H9 (cell line): ENCODE results near the gene RETREG3. TPM values are rescaled to one million over a fixed set of nuclear protein-coding genes. Genes with fewer than 3 reads are reported as not detected.

Experiments used
- DNase-seq: peaks from one replicate; pipeline ENCODE4 v3.0.0-alpha.2; 2017
- H2AFZ ChIP-seq: one replicate; pipeline ENCODE4 v1.6.1; 2013; ENCODE audit warnings: mild to moderate bottlenecking, low read length, control low read depth, moderate library complexity
- H2AK5ac ChIP-seq: 2 replicates; pipeline ENCODE4 v1.6.1; 2013; ENCODE audit warnings: low read length, control low read depth, mixed read lengths; ENCODE audit not compliant: insufficient read length
- H2BK120ac ChIP-seq: one replicate; pipeline ENCODE4 v1.6.1; 2013; ENCODE audit warnings: low read depth, mild to moderate bottlenecking, low read length, control low read depth, inconsistent platforms; ENCODE audit not compliant: poor library complexity, severe bottlenecking
- H2BK12ac ChIP-seq: 2 replicates; pipeline ENCODE4 v1.6.1; 2013; ENCODE audit warnings: low read length, control low read depth, mixed read lengths, low read depth; ENCODE audit not compliant: insufficient read length
- H2BK15ac ChIP-seq: 2 replicates; pipeline ENCODE4 v1.6.1; 2013; ENCODE audit warnings: low read depth, low read length, control low read depth
- H2BK20ac ChIP-seq: one replicate; pipeline ENCODE4 v1.6.1; 2013; ENCODE audit warnings: low read depth, mild to moderate bottlenecking, low read length, control low read depth, inconsistent platforms; ENCODE audit not compliant: poor library complexity, severe bottlenecking
- H2BK5ac ChIP-seq: 2 replicates; pipeline ENCODE4 v1.6.1; 2013; ENCODE audit warnings: low read length, control low read depth, mixed read lengths; ENCODE audit not compliant: insufficient read length
- H3K14ac ChIP-seq: 2 replicates; pipeline ENCODE4 v1.6.1; 2013; ENCODE audit warnings: low read length, control low read depth; ENCODE audit not compliant: insufficient read depth
- H3K18ac ChIP-seq: 2 replicates; pipeline ENCODE4 v1.6.1; 2013; ENCODE audit warnings: low read depth, mild to moderate bottlenecking, mixed read lengths, low read length, control low read depth; ENCODE audit not compliant: insufficient read length
- H3K23ac ChIP-seq: 2 replicates; pipeline ENCODE4 v1.6.1; 2013; ENCODE audit warnings: low read length, control low read depth, mixed read lengths, low read depth; ENCODE audit not compliant: insufficient read length
- H3K23me2 ChIP-seq: 2 replicates; pipeline ENCODE4 v1.6.1; 2013; ENCODE audit warnings: low read depth, mild to moderate bottlenecking, mixed read lengths, low read length, control low read depth; ENCODE audit not compliant: insufficient read length, poor library complexity, severe bottlenecking
- H3K27ac ChIP-seq: 2 replicates; pipeline ENCODE4 v1.5.1; 2013; ENCODE audit warnings: low read length, control low read depth, mixed read lengths, low read depth; ENCODE audit not compliant: insufficient read length
- H3K27me3 ChIP-seq: 2 replicates; pipeline ENCODE4 v1.6.1; 2013; ENCODE audit warnings: low read length, control low read depth, inconsistent platforms; ENCODE audit not compliant: insufficient read depth
- H3K4ac ChIP-seq: 2 replicates; pipeline ENCODE4 v1.6.1; 2013; ENCODE audit warnings: low read depth, mild to moderate bottlenecking, control low read depth, inconsistent platforms, low read length, moderate library complexity
- H3K4me1 ChIP-seq: 2 replicates; pipeline ENCODE4 v1.6.1; 2013; ENCODE audit warnings: low read length, control low read depth, inconsistent platforms; ENCODE audit not compliant: insufficient read depth
- H3K4me2 ChIP-seq: 2 replicates; pipeline ENCODE4 v1.6.1; 2013; ENCODE audit warnings: low read length, control low read depth, mixed read lengths; ENCODE audit not compliant: insufficient read length, insufficient read depth
- H3K56ac ChIP-seq: 2 replicates; pipeline ENCODE4 v1.6.1; 2013; ENCODE audit warnings: low read depth, mild to moderate bottlenecking, mixed read lengths, low read length, control low read depth; ENCODE audit not compliant: insufficient read length
- H3K79me1 ChIP-seq: 2 replicates; pipeline ENCODE4 v1.6.1; 2013; ENCODE audit warnings: low read depth, mild to moderate bottlenecking, moderate library complexity, low read length, control low read depth, inconsistent platforms; ENCODE audit not compliant: insufficient read depth, poor library complexity, severe bottlenecking
- H3K79me2 ChIP-seq: 2 replicates; pipeline ENCODE4 v1.6.1; 2013; ENCODE audit warnings: low read length, control low read depth, inconsistent platforms; ENCODE audit not compliant: insufficient read depth
- H3K9ac ChIP-seq: 2 replicates; pipeline ENCODE4 v1.6.1; 2013; ENCODE audit warnings: low read length, control low read depth, mixed read lengths; ENCODE audit not compliant: insufficient read length; ENCODE audit errors: extremely low read depth
- H3K9me3 ChIP-seq: one replicate; pipeline ENCODE4 v1.6.1; 2013; ENCODE audit warnings: low read depth, low read length, inconsistent platforms; ENCODE audit not compliant: control insufficient read depth
- H3T11ph ChIP-seq: one replicate; pipeline ENCODE4 v1.6.1; 2013; ENCODE audit warnings: mild to moderate bottlenecking, low read length, control low read depth, inconsistent platforms
- H4K20me1 ChIP-seq: one replicate; pipeline ENCODE4 v1.6.1; 2013; ENCODE audit not compliant: control insufficient read depth, insufficient read length, insufficient read depth
- H4K5ac ChIP-seq: 2 replicates; pipeline ENCODE4 v1.6.1; 2013; ENCODE audit warnings: low read depth, mild to moderate bottlenecking, mixed read lengths, low read length, control low read depth; ENCODE audit not compliant: insufficient read length
- H4K8ac ChIP-seq: replicated peaks from 2 replicates; pipeline ENCODE4 v1.6.1; 2013; ENCODE audit warnings: low read length, control low read depth, mixed read lengths, low read depth; ENCODE audit not compliant: insufficient read length
- H4K91ac ChIP-seq: 2 replicates; pipeline ENCODE4 v1.6.1; 2013; ENCODE audit warnings: low read depth, mild to moderate bottlenecking, moderate library complexity, mixed read lengths, low read length, control low read depth; ENCODE audit not compliant: insufficient read length
- H3K27ac Mint-ChIP-seq, 3 experiments: 2 replicates in 2 of 3; 3 replicates in 1 of 3; pipeline ENCODE4 v1.8.0; 2020 to 2021; ENCODE audit warnings: mixed read lengths in 3 of 3, mild to moderate bottlenecking in 1 of 3, moderate library complexity in 1 of 3
- H3K27me3 Mint-ChIP-seq: 2 replicates; pipeline ENCODE4 v1.8.0; 2021; ENCODE audit warnings: low read depth, mild to moderate bottlenecking, moderate library complexity, mixed read lengths
- H3K36me3 Mint-ChIP-seq, 3 experiments: 2 replicates in 2 of 3; 3 replicates in 1 of 3; pipeline ENCODE4 v1.8.0; 2020 to 2021; ENCODE audit warnings: low read depth in 3 of 3, mixed read lengths in 3 of 3; ENCODE audit not compliant: insufficient read depth in 1 of 3
- H3K4me1 Mint-ChIP-seq, 2 experiments: 2 replicates each; pipeline ENCODE4 v1.8.0; 2020; ENCODE audit warnings: mixed read lengths in 2 of 2
- H3K4me3 Mint-ChIP-seq, 2 experiments: 2 replicates in 1 of 2; 3 replicates in 1 of 2; pipeline ENCODE4 v1.8.0; 2020 to 2021; ENCODE audit warnings: mild to moderate bottlenecking in 2 of 2, mixed read lengths in 2 of 2, moderate library complexity in 1 of 2
- H3K9me3 Mint-ChIP-seq, 2 experiments: 2 replicates in 1 of 2; 3 replicates in 1 of 2; pipeline ENCODE4 v1.8.0; 2020; ENCODE audit warnings: mild to moderate bottlenecking in 2 of 2, mixed read lengths in 2 of 2, moderate library complexity in 1 of 2
- WGBS: extraction: QIAGEN DNeasy Blood & Tissue Kit; methylation state at CpG from one replicate; pipeline ENCODE4 v1.1.7; 2013; ENCODE audit warnings: missing lambda C conversion rate, low lambda C conversion rate, mixed read lengths; ENCODE audit not compliant: insufficient read length; ENCODE audit errors: extremely low coverage; 5-methylcytosine and 5-hydroxymethylcytosine counted together
- total RNA-seq: library from RNA; stranded (reverse); gene quantifications from 2 replicates; pipeline ENCODE4 v1.2.1, GENCODE V29; 2021
- TF ChIP-seq, protein P1 (sequence below): fragments of 200-600 bp; sonication (generic); conservative IDR thresholded peaks from 3 replicates; pipeline ENCODE4 v1.8.0; 2021; ENCODE audit warnings: antibody characterized with exemption, mild to moderate bottlenecking

The RETREG3 gene
- total RNA-seq, 1 experiment from 2014 or later: 47.3 TPM

DNA sequence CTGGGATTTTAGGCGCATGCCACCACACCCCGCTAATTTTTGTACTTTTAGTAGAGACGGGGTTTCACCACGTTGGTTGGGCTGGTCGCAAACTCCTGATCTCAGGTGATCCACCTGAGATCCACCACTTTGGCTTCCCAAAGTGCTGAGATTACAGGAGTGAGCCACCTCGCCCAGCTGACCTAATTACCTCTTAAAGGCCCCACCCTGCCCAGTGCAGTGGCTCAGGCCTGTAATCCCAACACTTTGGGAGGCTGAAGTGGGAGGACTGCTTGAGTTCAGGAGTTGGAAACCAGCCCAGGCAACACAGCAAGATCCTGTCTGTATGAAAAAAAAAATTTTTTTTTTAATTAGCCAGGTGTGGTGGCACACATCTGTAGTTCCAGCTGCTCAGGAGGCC is 50.1 kb downstream of the RETREG3 start:
- Mint-ChIP-seq H3K36me3 (peaks cover 3 to 7% (median 7%) of the 10 kb centered on the region in 3 experiments; a peak in 4 of 7 replicates), H3K9me3 (no peaks in the 10 kb centered on the region)

More for the DNA sequence above, 50.1 kb downstream of the RETREG3 start:
- Histone ChIP-seq H4K91ac (no peak overlapping the region), H2BK5ac (no peak overlapping the region), H2BK20ac (no peak overlapping the region), H4K8ac (no peak overlapping the region), H2AFZ (no peak overlapping the region), H2BK12ac (no peak overlapping the region), H3K56ac (no peak overlapping the region), H3K4me2 (no peak overlapping the region), H3K14ac (no peak overlapping the region), H3K4me1 (no peaks in the 10 kb centered on the region), H3K79me1 (peaks cover 4% of the 10 kb centered on the region), H3K27ac (no peak overlapping the region), H3K23me2 (peaks cover 14% of the 10 kb centered on the region), H3K79me2 (peaks cover 4% of the 10 kb centered on the region; the same call in 1 of the 2 replicates), H2AK5ac (no peak overlapping the region), H2BK15ac (no peak overlapping the region), H4K20me1 (no peaks in the 10 kb centered on the region), H3K27me3 (no peaks in the 10 kb centered on the region), H3K9me3 (no peaks in the 10 kb centered on the region), H2BK120ac (no peak overlapping the region), H3K4ac (no peak overlapping the region), H3K23ac (no peak overlapping the region), H3K9ac (no peak overlapping the region), H3T11ph (no peak overlapping the region), H3K18ac (no peak overlapping the region), H4K5ac (no peak overlapping the region)
- Mint-ChIP-seq H3K4me1 (peaks cover 19 to 31% of the 10 kb centered on the region in 2 experiments), H3K27me3 (no peaks in the 10 kb centered on the region), H3K27ac (no peak overlapping the region), H3K4me3 (no peak overlapping the region)
- DNase-seq: no peak
- TF ChIP-seq, protein P1, sequence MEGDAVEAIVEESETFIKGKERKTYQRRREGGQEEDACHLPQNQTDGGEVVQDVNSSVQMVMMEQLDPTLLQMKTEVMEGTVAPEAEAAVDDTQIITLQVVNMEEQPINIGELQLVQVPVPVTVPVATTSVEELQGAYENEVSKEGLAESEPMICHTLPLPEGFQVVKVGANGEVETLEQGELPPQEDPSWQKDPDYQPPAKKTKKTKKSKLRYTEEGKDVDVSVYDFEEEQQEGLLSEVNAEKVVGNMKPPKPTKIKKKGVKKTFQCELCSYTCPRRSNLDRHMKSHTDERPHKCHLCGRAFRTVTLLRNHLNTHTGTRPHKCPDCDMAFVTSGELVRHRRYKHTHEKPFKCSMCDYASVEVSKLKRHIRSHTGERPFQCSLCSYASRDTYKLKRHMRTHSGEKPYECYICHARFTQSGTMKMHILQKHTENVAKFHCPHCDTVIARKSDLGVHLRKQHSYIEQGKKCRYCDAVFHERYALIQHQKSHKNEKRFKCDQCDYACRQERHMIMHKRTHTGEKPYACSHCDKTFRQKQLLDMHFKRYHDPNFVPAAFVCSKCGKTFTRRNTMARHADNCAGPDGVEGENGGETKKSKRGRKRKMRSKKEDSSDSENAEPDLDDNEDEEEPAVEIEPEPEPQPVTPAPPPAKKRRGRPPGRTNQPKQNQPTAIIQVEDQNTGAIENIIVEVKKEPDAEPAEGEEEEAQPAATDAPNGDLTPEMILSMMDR: no peak
- no CpG with 5 or more reads among the region's 6 CpGs for WGBS
